GM12878 (cell line): Measurements from ENCODE around the gene HIVEP2.

Experiments
- ETV6 ChIP-seq, 2 experiments: fragments of 450-650 bp in 1 of 2; IDR thresholded peaks in 1 of 2; conservative IDR thresholded peaks in 1 of 2; 2 replicates each; pipeline ENCODE4 v1.6.1; 2014; ENCODE audit warnings: antibody characterized with exemption in 1 of 2, borderline replicate concordance in 1 of 2, low read depth in 1 of 2, mild to moderate bottlenecking in 1 of 2, moderate library complexity in 1 of 2
- FOXK2 ChIP-seq: fragments of 450-650 bp; IDR thresholded peaks from 2 replicates; pipeline ENCODE4 v1.6.1; 2017; ENCODE audit warnings: mild to moderate bottlenecking, moderate library complexity
- GABPA ChIP-seq: IDR thresholded peaks from 2 replicates; pipeline ENCODE4 v1.6.1; 2014; ENCODE audit warnings: antibody characterized with exemption, low read depth, mild to moderate bottlenecking, inconsistent platforms
- POLR2AphosphoS5 ChIP-seq: IDR thresholded peaks from 2 replicates; pipeline ENCODE4 v1.6.1; 2011; ENCODE audit warnings: mild to moderate bottlenecking, low read length, inconsistent platforms
- RFX5 ChIP-seq: IDR thresholded peaks from 2 replicates; pipeline ENCODE4 v1.6.1; 2011; ENCODE audit warnings: low read depth, low read length, improper control_type of control experiment
- TCF7 ChIP-seq: IDR thresholded peaks from 2 replicates; pipeline ENCODE4 v1.6.1; 2014; ENCODE audit warnings: antibody characterized with exemption, borderline replicate concordance
- TF ChIP-seq, protein P1 (sequence below), 3 experiments: IDR thresholded peaks in 2 of 3; conservative IDR thresholded peaks in 1 of 3; 2 replicates each; pipeline ENCODE4 v1.5.1; 2011; ENCODE audit warnings: low read depth in 3 of 3, low read length in 3 of 3, mild to moderate bottlenecking in 3 of 3, control low read depth in 2 of 3, moderate library complexity in 2 of 3, inconsistent platforms in 1 of 3, mixed read lengths in 1 of 3; ENCODE audit not compliant: control insufficient read depth in 2 of 3, insufficient read depth in 1 of 3; ENCODE audit errors: extremely low read depth in 1 of 3

DNA sequence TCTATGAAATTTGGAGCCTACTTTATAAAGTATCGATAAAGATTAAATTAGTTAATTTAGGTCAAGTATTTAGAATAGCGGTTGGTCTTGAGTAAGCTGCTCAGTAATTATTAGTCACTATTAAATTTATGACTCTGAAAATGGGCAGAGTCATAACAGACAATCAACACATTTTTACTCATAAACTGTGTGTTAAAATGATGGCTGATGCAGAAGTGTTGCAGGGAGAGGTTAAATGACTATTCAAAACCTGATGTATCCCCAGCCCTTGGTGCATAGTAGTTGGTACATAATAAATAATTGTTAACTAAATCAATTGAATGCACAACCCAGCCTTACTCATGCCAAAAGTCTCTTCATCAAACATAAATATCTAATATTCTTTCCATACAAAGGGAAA, 30.6 kb downstream of the HIVEP2 start:
- no peak for TF ChIP-seq GABPA
- TF ChIP-seq, protein P1, sequence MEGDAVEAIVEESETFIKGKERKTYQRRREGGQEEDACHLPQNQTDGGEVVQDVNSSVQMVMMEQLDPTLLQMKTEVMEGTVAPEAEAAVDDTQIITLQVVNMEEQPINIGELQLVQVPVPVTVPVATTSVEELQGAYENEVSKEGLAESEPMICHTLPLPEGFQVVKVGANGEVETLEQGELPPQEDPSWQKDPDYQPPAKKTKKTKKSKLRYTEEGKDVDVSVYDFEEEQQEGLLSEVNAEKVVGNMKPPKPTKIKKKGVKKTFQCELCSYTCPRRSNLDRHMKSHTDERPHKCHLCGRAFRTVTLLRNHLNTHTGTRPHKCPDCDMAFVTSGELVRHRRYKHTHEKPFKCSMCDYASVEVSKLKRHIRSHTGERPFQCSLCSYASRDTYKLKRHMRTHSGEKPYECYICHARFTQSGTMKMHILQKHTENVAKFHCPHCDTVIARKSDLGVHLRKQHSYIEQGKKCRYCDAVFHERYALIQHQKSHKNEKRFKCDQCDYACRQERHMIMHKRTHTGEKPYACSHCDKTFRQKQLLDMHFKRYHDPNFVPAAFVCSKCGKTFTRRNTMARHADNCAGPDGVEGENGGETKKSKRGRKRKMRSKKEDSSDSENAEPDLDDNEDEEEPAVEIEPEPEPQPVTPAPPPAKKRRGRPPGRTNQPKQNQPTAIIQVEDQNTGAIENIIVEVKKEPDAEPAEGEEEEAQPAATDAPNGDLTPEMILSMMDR (IDR thresholded peaks at IDR 0.05 in 2 of 3, conservative IDR thresholded peaks at IDR 0.05 in 1 of 3; ENCODE audit: control insufficient read depth in 2 of 3, extremely low read depth in 1 of 3, insufficient read depth in 1 of 3, low read depth in 3 of 3, low read length in 3 of 3), result no peak
- no peak for TF ChIP-seq FOXK2
- TF ChIP-seq POLR2AphosphoS5, result no peak
- TF ChIP-seq ETV6 (conservative IDR thresholded peaks at IDR 0.05 in 1 of 2, IDR thresholded peaks at IDR 0.05 in 1 of 2; ENCODE audit: borderline replicate concordance in 1 of 2, low read depth in 1 of 2), result no peak
- no peak for TF ChIP-seq TCF7
- no peak for TF ChIP-seq RFX5
